DOHH2 (cell line): ENCODE data around the gene FARS2.

ENCODE experiments used
- H3F3A ChIP-seq: fragments of 200-600 bp; sonication (generic), shearing (Covaris generic); 2 replicates; pipeline ENCODE4 v1.6.0; 2016; ENCODE audit warnings: antibody characterized with exemption, mild to moderate bottlenecking; ENCODE audit not compliant: control insufficient read depth, insufficient read depth
- H3K27ac ChIP-seq: fragments of 200-600 bp; sonication (generic); 2 replicates; pipeline ENCODE4 v1.5.1; 2014; ENCODE audit warnings: low read depth, mild to moderate bottlenecking, low read length, moderate library complexity
- H3K27me3 ChIP-seq: fragments of 200-600 bp; sonication (generic); 2 replicates; pipeline ENCODE4 v1.6.1; 2014; ENCODE audit warnings: mild to moderate bottlenecking, low read length, mixed read lengths; ENCODE audit not compliant: control insufficient read depth
- H3K36me3 ChIP-seq: fragments of 200-600 bp; sonication (generic); 2 replicates; pipeline ENCODE4 v1.6.1; 2014; ENCODE audit warnings: mild to moderate bottlenecking, low read length, moderate library complexity, mixed read lengths; ENCODE audit not compliant: control insufficient read depth
- H3K4me1 ChIP-seq: fragments of 200-600 bp; sonication (generic); 2 replicates; pipeline ENCODE4 v1.6.1; 2014; ENCODE audit warnings: mild to moderate bottlenecking, low read length, mixed read lengths; ENCODE audit not compliant: control insufficient read depth
- H3K4me2 ChIP-seq: fragments of 200-600 bp; sonication (generic); 2 replicates; pipeline ENCODE4 v1.6.0; 2014; ENCODE audit warnings: mild to moderate bottlenecking, low read length, moderate library complexity
- H3K4me3 ChIP-seq: fragments of 200-600 bp; sonication (generic); 2 replicates; pipeline ENCODE4 v1.5.1; 2014; ENCODE audit warnings: mild to moderate bottlenecking, low read length, mixed read lengths
- H3K79me2 ChIP-seq: fragments of 200-600 bp; sonication (generic); 2 replicates; pipeline ENCODE4 v1.6.1; 2014; ENCODE audit warnings: mild to moderate bottlenecking, low read length, mixed read lengths; ENCODE audit not compliant: control insufficient read depth
- H3K9me2 ChIP-seq: fragments of 200-600 bp; sonication (generic); replicated peaks from 2 replicates; pipeline ENCODE4 v1.6.1; 2014; ENCODE audit warnings: mild to moderate bottlenecking, low read length, mixed read lengths; ENCODE audit not compliant: control insufficient read depth
- H3K9me3 ChIP-seq: fragments of 200-600 bp; sonication (generic); 2 replicates; pipeline ENCODE4 v1.6.1; 2014; ENCODE audit warnings: antibody characterized with exemption, low read length, mixed read lengths; ENCODE audit not compliant: control insufficient read depth, insufficient read depth
- H4K20me1 ChIP-seq: fragments of 200-600 bp; sonication (generic); 2 replicates; pipeline ENCODE4 v1.6.0; 2014; ENCODE audit warnings: low read depth, mild to moderate bottlenecking, antibody characterized with exemption, low read length, moderate library complexity; ENCODE audit not compliant: control insufficient read depth, insufficient read depth
- CTCF ChIP-seq: fragments of 200-600 bp; sonication (generic); IDR thresholded peaks from one replicate; pipeline ENCODE4 v1.5.1; 2014; ENCODE audit warnings: antibody characterized with exemption, mild to moderate bottlenecking, low read depth, low read length; ENCODE audit not compliant: poor library complexity, severe bottlenecking
- EZH2phosphoT487 ChIP-seq: fragments of 200-600 bp; sonication (generic); IDR thresholded peaks from 2 replicates; pipeline ENCODE4 v1.6.1; 2017; ENCODE audit warnings: borderline replicate concordance, mild to moderate bottlenecking, antibody characterized with exemption, low read length, moderate library complexity, mixed read lengths

The FARS2 gene

GRCh38 chr6:5326022-5326641 lies 64.8 kb downstream of the FARS2 start:
- no peaks in the 10 kb centered on the region for H3F3A ChIP-seq
- H3K4me1 ChIP-seq, result no peaks in the 10 kb centered on the region
- peaks cover 6% of the 10 kb centered on the region; the same call in 1 of the 2 replicates for H3K36me3 ChIP-seq
- H3K9me2 ChIP-seq, result no peaks in the 10 kb centered on the region
- no peaks in the 10 kb centered on the region for H3K9me3 ChIP-seq
- TF ChIP-seq CTCF, result no peak
- no peak for TF ChIP-seq EZH2phosphoT487
- H3K27ac ChIP-seq, result no peak overlapping the region
- H3K79me2 ChIP-seq, result no peaks in the 10 kb centered on the region; the same call in 1 of the 2 replicates
- H4K20me1 ChIP-seq, result no peaks in the 10 kb centered on the region; the same call in 1 of the 2 replicates
- H3K4me2 ChIP-seq, result no peak overlapping the region
- no peaks in the 10 kb centered on the region for H3K27me3 ChIP-seq
- no peak overlapping the region for H3K4me3 ChIP-seq

DNA sequence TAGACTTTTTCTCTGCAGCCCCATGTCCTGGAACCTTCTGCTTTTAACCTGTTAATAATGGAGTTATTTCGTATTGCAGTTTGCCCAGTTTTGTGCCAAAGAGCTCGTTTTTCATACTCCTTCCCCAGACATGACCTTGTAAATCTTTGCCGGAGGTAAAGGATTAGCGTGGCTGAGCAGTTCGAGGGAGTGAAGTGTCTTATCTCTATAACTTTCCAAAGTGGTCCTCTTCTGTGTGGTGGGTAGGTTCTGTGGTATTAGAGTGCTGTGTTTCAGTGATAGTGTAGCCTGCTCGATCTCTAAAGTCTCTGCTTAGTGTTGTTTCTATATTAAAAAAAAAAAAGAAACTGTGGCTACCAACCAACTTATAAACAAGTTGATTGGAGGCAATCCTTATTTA lies 67.5 kb downstream of the FARS2 start:
- H3K4me1 ChIP-seq, result no peaks in the 10 kb centered on the region
- no peaks in the 10 kb centered on the region for H3K27me3 ChIP-seq
- no peak overlapping the region for H3K4me2 ChIP-seq
- H3K27ac ChIP-seq, result no peak overlapping the region
- peaks cover 6% of the 10 kb centered on the region; the same call in 1 of the 2 replicates for H3K36me3 ChIP-seq
- H3F3A ChIP-seq, result no peaks in the 10 kb centered on the region
- no peak overlapping the region for H3K4me3 ChIP-seq
- H4K20me1 ChIP-seq, result no peaks in the 10 kb centered on the region
- H3K9me3 ChIP-seq, result no peaks in the 10 kb centered on the region
- no peak for TF ChIP-seq EZH2phosphoT487
- TF ChIP-seq CTCF, result no peak
- H3K9me2 ChIP-seq, result no peaks in the 10 kb centered on the region
- no peaks in the 10 kb centered on the region; the same call in 1 of the 2 replicates for H3K79me2 ChIP-seq

DNA sequence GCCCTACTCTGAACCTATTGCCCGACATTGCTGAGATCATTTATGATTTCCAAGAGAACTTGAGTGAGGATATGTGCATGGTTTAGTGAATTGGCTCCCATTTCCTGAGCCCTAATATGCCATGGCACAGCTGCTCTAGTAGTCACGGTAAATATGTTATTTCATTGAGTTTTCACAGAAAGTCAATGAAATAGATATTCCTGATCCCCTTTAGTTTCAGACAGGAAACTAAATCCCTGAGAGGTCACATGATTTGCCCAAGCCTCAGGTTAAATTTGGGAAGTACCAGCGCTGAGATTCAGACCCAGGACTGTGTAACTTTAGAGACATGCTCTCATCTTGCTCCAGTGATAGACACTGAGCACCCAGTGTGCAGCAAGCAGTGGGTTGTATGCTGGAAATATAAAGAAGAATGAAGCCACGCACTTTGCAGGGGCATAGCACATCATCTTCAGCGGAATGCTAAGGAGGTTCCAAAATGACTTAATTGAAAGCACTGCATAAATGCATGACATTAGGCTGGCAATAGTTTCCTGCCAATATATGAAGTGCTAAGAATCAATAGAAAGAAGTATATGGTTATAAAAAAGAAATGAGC lies 70.6 kb downstream of the FARS2 start:
- Histone ChIP-seq H3K9me2 (no peaks in the 10 kb centered on the region), H3K27me3 (no peaks in the 10 kb centered on the region), H3K79me2 (peaks cover 5% of the 10 kb centered on the region; the same call in 1 of the 2 replicates), H3K4me3 (no peak overlapping the region), H3K4me2 (no peak overlapping the region), H3F3A (peaks cover 3% of the 10 kb centered on the region; the same call in 1 of the 2 replicates), H3K27ac (no peak overlapping the region), H3K4me1 (peaks cover 13% of the 10 kb centered on the region), H3K36me3 (no peaks in the 10 kb centered on the region), H4K20me1 (no peaks in the 10 kb centered on the region), H3K9me3 (no peaks in the 10 kb centered on the region)
- TF ChIP-seq CTCF (no peak), EZH2phosphoT487 (no peak)
